DOHH2 (cell line): ENCODE results near the gene GALNT14.

Source experiments
- EZH2phosphoT487 ChIP-seq: fragments of 200-600 bp; sonication (generic); IDR thresholded peaks from 2 replicates; pipeline ENCODE4 v1.6.1; 2017; ENCODE audit warnings: borderline replicate concordance, mild to moderate bottlenecking, antibody characterized with exemption, low read length, moderate library complexity, mixed read lengths
- TF ChIP-seq, protein P1 (sequence below): fragments of 200-600 bp; sonication (generic); IDR thresholded peaks from one replicate; pipeline ENCODE4 v1.5.1; 2014; ENCODE audit warnings: antibody characterized with exemption, mild to moderate bottlenecking, low read depth, low read length; ENCODE audit not compliant: poor library complexity, severe bottlenecking

GRCh38 chr2:30956995-30957394 is 181.2 kb downstream of the GALNT14 start:
- TF ChIP-seq, protein P1, sequence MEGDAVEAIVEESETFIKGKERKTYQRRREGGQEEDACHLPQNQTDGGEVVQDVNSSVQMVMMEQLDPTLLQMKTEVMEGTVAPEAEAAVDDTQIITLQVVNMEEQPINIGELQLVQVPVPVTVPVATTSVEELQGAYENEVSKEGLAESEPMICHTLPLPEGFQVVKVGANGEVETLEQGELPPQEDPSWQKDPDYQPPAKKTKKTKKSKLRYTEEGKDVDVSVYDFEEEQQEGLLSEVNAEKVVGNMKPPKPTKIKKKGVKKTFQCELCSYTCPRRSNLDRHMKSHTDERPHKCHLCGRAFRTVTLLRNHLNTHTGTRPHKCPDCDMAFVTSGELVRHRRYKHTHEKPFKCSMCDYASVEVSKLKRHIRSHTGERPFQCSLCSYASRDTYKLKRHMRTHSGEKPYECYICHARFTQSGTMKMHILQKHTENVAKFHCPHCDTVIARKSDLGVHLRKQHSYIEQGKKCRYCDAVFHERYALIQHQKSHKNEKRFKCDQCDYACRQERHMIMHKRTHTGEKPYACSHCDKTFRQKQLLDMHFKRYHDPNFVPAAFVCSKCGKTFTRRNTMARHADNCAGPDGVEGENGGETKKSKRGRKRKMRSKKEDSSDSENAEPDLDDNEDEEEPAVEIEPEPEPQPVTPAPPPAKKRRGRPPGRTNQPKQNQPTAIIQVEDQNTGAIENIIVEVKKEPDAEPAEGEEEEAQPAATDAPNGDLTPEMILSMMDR, result no peak
- no peak for TF ChIP-seq EZH2phosphoT487
